K562 (cell line): ENCODE data around the gene FAF2. TPM values are rescaled to one million over a fixed set of nuclear protein-coding genes. Genes with fewer than 3 reads are reported as not detected.

Source experiments
- ATF2 ChIP-seq: sonication (generic); formaldehyde crosslinking; IDR thresholded peaks from 2 replicates; pipeline ENCODE4 v1.8.1; 2022; ENCODE audit warnings: missing genetic modification reagents
- ATF3 ChIP-seq, 2 experiments: fragments of 450-650 bp in 1 of 2; sonication (generic) in 1 of 2; formaldehyde crosslinking in 1 of 2; IDR thresholded peaks in 1 of 2; conservative IDR thresholded peaks in 1 of 2; 2 replicates each; pipeline versions ENCODE4 v1.6.1 to v1.8.1; 2016 to 2023; ENCODE audit warnings: mild to moderate bottlenecking in 2 of 2, moderate library complexity in 2 of 2, inconsistent platforms in 1 of 2, missing genetic modification reagents in 1 of 2
- C11orf30 ChIP-seq: fragments of 450-650 bp; IDR thresholded peaks from 2 replicates; pipeline ENCODE4 v1.6.1; 2016; ENCODE audit warnings: low read depth, mild to moderate bottlenecking
- CBX2 ChIP-seq: fragments of 200-600 bp; sonication (generic); IDR thresholded peaks from one replicate; pipeline ENCODE4 v1.6.1; 2012; ENCODE audit warnings: mild to moderate bottlenecking, low read length, inconsistent platforms; ENCODE audit not compliant: insufficient read depth, poor library complexity, severe bottlenecking
- CREBBP ChIP-seq: IDR thresholded peaks from one replicate; pipeline ENCODE4 v1.6.1; 2012; ENCODE audit warnings: low read depth, mild to moderate bottlenecking, control low read depth, inconsistent platforms, low read length
- E2F6 ChIP-seq, 2 experiments: IDR thresholded peaks; 2 replicates each; pipeline ENCODE4 v1.6.1; 2011; ENCODE audit warnings: borderline replicate concordance in 1 of 2, control low read depth in 1 of 2, low read depth in 1 of 2, low read length in 1 of 2, mild to moderate bottlenecking in 1 of 2, mixed read lengths in 1 of 2, moderate library complexity in 1 of 2; ENCODE audit not compliant: insufficient read depth in 1 of 2, insufficient read length in 1 of 2, poor library complexity in 1 of 2, severe bottlenecking in 1 of 2; ENCODE audit errors: extremely low read depth in 1 of 2
- E2F8 ChIP-seq: fragments of 450-650 bp; IDR thresholded peaks from 2 replicates; pipeline ENCODE4 v1.7.1; 2018; ENCODE audit warnings: mild to moderate bottlenecking, low read depth; ENCODE audit not compliant: partially characterized antibody
- FUS ChIP-seq: fragments of 200-400 bp; formaldehyde crosslinking; optimal IDR thresholded peaks from 2 replicates; pipeline ENCODE3; 2017; ENCODE audit warnings: low read depth, low read length
- HNRNPH1 ChIP-seq: fragments of 200-400 bp; formaldehyde crosslinking; optimal IDR thresholded peaks from 2 replicates; pipeline ENCODE3; 2017; ENCODE audit warnings: low read depth, mild to moderate bottlenecking, low read length, moderate library complexity
- KAT8 ChIP-seq: fragments of 450-650 bp; IDR thresholded peaks from 2 replicates; pipeline ENCODE4 v1.6.1; 2016; ENCODE audit warnings: low read depth, mild to moderate bottlenecking
- MAZ ChIP-seq, 2 experiments: fragments of 450-650 bp in 1 of 2; sonication (generic) in 1 of 2; formaldehyde crosslinking; IDR thresholded peaks in 1 of 2; conservative IDR thresholded peaks in 1 of 2; 2 replicates each; pipeline versions ENCODE4 v1.4.0 to v1.5.0; 2020; ENCODE audit warnings: mild to moderate bottlenecking in 1 of 2, missing genetic modification reagents in 1 of 2
- NFIX ChIP-seq: fragments of 250-450 bp; sonication (Bioruptor Pico); IDR thresholded peaks from 2 replicates; pipeline ENCODE4 v1.4.0; 2020; ENCODE audit warnings: low read depth, mild to moderate bottlenecking, moderate library complexity
- SP1 ChIP-seq: sonication (generic); formaldehyde crosslinking; IDR thresholded peaks from 2 replicates; pipeline ENCODE4 v1.8.1; 2022; ENCODE audit warnings: mild to moderate bottlenecking, missing genetic modification reagents
- STAT5B ChIP-seq: fragments of 250-450 bp; sonication (Bioruptor Pico); IDR thresholded peaks from 2 replicates; pipeline ENCODE4 v1.8.0; 2021; ENCODE audit warnings: mild to moderate bottlenecking, inconsistent platforms
- TAF15 ChIP-seq: fragments of 200-400 bp; formaldehyde crosslinking; IDR thresholded peaks from 2 replicates; pipeline ENCODE4 v1.6.1; 2017; ENCODE audit warnings: mild to moderate bottlenecking, low read depth, low read length, moderate library complexity
- ZBTB17 ChIP-seq: fragments of 450-650 bp; formaldehyde crosslinking; IDR thresholded peaks from 2 replicates; pipeline ENCODE4 v1.4.0; 2020; ENCODE audit warnings: mild to moderate bottlenecking
- ZFP30 ChIP-seq: fragments of 250-450 bp; sonication (Bioruptor Pico); IDR thresholded peaks from 2 replicates; pipeline ENCODE4 v1.8.0; 2022; ENCODE audit warnings: moderate library complexity, mild to moderate bottlenecking, inconsistent platforms, borderline replicate concordance
- ZNF57 ChIP-seq: fragments of 450-650 bp; formaldehyde crosslinking; IDR thresholded peaks from 2 replicates; pipeline ENCODE4 v1.4.0; 2020; ENCODE audit warnings: mild to moderate bottlenecking, moderate library complexity
- ZNF644 ChIP-seq: fragments of 200-800 bp; sonication (Bioruptor generic); IDR thresholded peaks from 2 replicates; pipeline ENCODE4 v1.6.1; 2016; ENCODE audit warnings: low read depth, missing genetic modification characterization, missing compliant biosample characterization
- ZNF696 ChIP-seq: fragments of 250-450 bp; sonication (Bioruptor Pico); conservative IDR thresholded peaks from 2 replicates; pipeline ENCODE4 v1.4.0; 2020; ENCODE audit warnings: mild to moderate bottlenecking, moderate library complexity
- ZZZ3 ChIP-seq: fragments of 450-650 bp; IDR thresholded peaks from 2 replicates; pipeline ENCODE4 v1.6.1; 2016; ENCODE audit warnings: antibody characterized with exemption, mild to moderate bottlenecking, moderate library complexity
- polyA plus RNA-seq, 8 experiments: library from polyadenylated mRNA; depleted of rRNA in 4 of 8; stranded (reverse) in 5 of 8; unstranded in 3 of 8; fragments of >200 nt; fragmentation: Nextera tagmentation in 2 of 8; fragmentation: Illumina TruSeq in 1 of 8; extraction: Ambion mirVana in 2 of 8; extraction: Trizol in 1 of 8; gene quantifications; 2 replicates each; pipeline versions ENCODE4 v1.2.1 to v1.2.3, GENCODE V29; 2011 to 2014; ENCODE audit warnings: inconsistent platforms in 1 of 8, missing spikeins in 1 of 8
- total RNA-seq, 7 experiments: library from RNA; depleted of rRNA in 6 of 7; stranded (reverse); fragments of >200 nt in 6 of 7; fragmentation: Illumina TruSeq in 2 of 7; extraction: Trizol in 2 of 7; gene quantifications; 2 replicates each; pipeline versions ENCODE4 v1.2.1 to v1.2.3, GENCODE V29; 2011 to 2021; ENCODE audit warnings: low replicate concordance in 1 of 7

FAF2 gene
- total and polyA plus RNA-seq, 9 of the 15 experiments (the other 6 are each of a cell fraction or from before 2014, with no cell fraction given), result 25.0 to 44.6 (median 36.1) TPM

- TF ChIP-seq ZNF57 (CRISPR knock-in tag), result no peak
- no peak for TF ChIP-seq ZZZ3
- no peak for TF ChIP-seq ZNF644 (tag)
- no peak for TF ChIP-seq ZFP30 (CRISPR knock-in tag)
- no peak for TF ChIP-seq ZNF696 (CRISPR knock-in tag)
- no peak for TF ChIP-seq C11orf30
- TF ChIP-seq STAT5B, result no peak
- peak in 1 of 2 experiments; percentile 61; a peak in 2 of 4 replicates for TF ChIP-seq MAZ (CRISPR knock-in tag; conservative IDR thresholded peaks at IDR 0.05 in 1 of 2, IDR thresholded peaks at IDR 0.05 in 1 of 2)
- no peak for TF ChIP-seq E2F8
- no peak for TF ChIP-seq ATF2 (CRISPR knock-in tag)
- TF ChIP-seq ZBTB17 (CRISPR knock-in tag), result no peak
- TF ChIP-seq E2F6 (IDR thresholded peaks at IDR 0.05; ENCODE audit: borderline replicate concordance in 1 of 2, extremely low read depth in 1 of 2, insufficient read depth in 1 of 2, insufficient read length in 1 of 2, low read depth in 1 of 2, low read length in 1 of 2, poor library complexity in 1 of 2, severe bottlenecking in 1 of 2), result peak; percentile 30 to 61
- TF ChIP-seq TAF15, result no peak
- TF ChIP-seq CREBBP, result no peak
- no peak for TF ChIP-seq HNRNPH1
- TF ChIP-seq FUS, result no peak
- TF ChIP-seq KAT8, result no peak
- TF ChIP-seq NFIX (CRISPR knock-in tag), result no peak
- TF ChIP-seq SP1 (CRISPR knock-in tag), result no peak
- no peak for TF ChIP-seq ATF3 (IDR thresholded peaks at IDR 0.05)
- TF ChIP-seq ATF3 (CRISPR knock-in tag; conservative IDR thresholded peaks at IDR 0.05), result no peak
- no peak for TF ChIP-seq CBX2
Observed at GRCh38 chr5:176536132-176536901, 88.1 kb downstream of the FAF2 start (continued).
